HG02642 (cell line): ENCODE data around the gene ARL6IP5.

Source experiments
- ATAC-seq: cut with Tn5 transposase; IDR thresholded peaks from one replicate; pipeline ENCODE4 v1.9.1; 2021; ENCODE audit warnings: mild to moderate bottlenecking; ENCODE audit not compliant: unreplicated experiment, poor library complexity

The ARL6IP5 gene

GRCh38 chr3:69084326-69085167 is at the start of gene ARL6IP5:
Gene ARL6IP5 (plus strand): TSS chr3:69084937. CDS start chr3:69085048, 111 bp downstream.
- ATAC-seq, result peak; percentile 60

GRCh38 chr3:69044608-69045007 is 40.1 kb upstream of the ARL6IP5 start:
- no peak for ATAC-seq

GRCh38 chr3:69048990-69049389 is 35.7 kb upstream of the ARL6IP5 start:
- ATAC-seq, result no peak

- peak; percentile 97 for ATAC-seq
Measured at GRCh38 chr3:69051756-69052471, 32.8 kb upstream of the ARL6IP5 start, which contains the start of gene TMF1. Gene TMF1 (minus strand): TSS chr3:69052333. CDS start chr3:69052086, 247 bp downstream.

- no peak for ATAC-seq
Measured at GRCh38 chr3:69052472-69052898, 32.3 kb upstream of the ARL6IP5 start.

GRCh38 chr3:69058180-69058946 is 26.4 kb upstream of the ARL6IP5 start:
- ATAC-seq, result peak; percentile 97

- ATAC-seq, result no peak
Measured at GRCh38 chr3:69058947-69059224, 25.9 kb upstream of the ARL6IP5 start.

- ATAC-seq, result no peak
Measured at GRCh38 chr3:69059688-69060087, 25.0 kb upstream of the ARL6IP5 start.

- no peak for ATAC-seq
Measured at GRCh38 chr3:69063636-69064035, 21.1 kb upstream of the ARL6IP5 start.

GRCh38 chr3:69065318-69065964 is 19.3 kb upstream of the ARL6IP5 start:
- ATAC-seq, result no peak

- ATAC-seq, result no peak
Measured at GRCh38 chr3:69066121-69066520, 18.6 kb upstream of the ARL6IP5 start.

GRCh38 chr3:69072928-69073327 is 11.8 kb upstream of the ARL6IP5 start:
- no peak for ATAC-seq

GRCh38 chr3:69079269-69080159 is 5.2 kb upstream of the ARL6IP5 start:
- peak; percentile 23 for ATAC-seq

GRCh38 chr3:69080233-69080920 is 4.4 kb upstream of the ARL6IP5 start, which contains the start of gene UBA3:
Gene UBA3 (minus strand): TSS chr3:69080365. CDS start chr3:69080353, 12 bp downstream.
- ATAC-seq, result peak; percentile 52

GRCh38 chr3:69081583-69082262 is 3.0 kb upstream of the ARL6IP5 start:
- ATAC-seq, result no peak

- ATAC-seq, result no peak
Measured at GRCh38 chr3:69082361-69082760, 2.4 kb upstream of the ARL6IP5 start.

- ATAC-seq, result peak; percentile 64
Measured at GRCh38 chr3:69082805-69083204, 1.9 kb upstream of the ARL6IP5 start.

GRCh38 chr3:69085168-69085832 is 563 bp downstream of the ARL6IP5 start:
- ATAC-seq, result peak; percentile 2
